NCI-H345 treated with DMSO at 0.1 percent for 48 hours (cell line): ENCODE results near the gene RNF225.
"Not testable (repeated sequence)": the region's sequence is repeated elsewhere in the genome, so short reads cannot be mapped to it uniquely, and the experiment has no call there.

Source experiments
- DNase-seq: peaks from one replicate; lab custom pipeline; 2025; ENCODE audit not compliant: unreplicated experiment; lab: John Stamatoyannopoulos, UW

The RNF225 gene

DNA sequence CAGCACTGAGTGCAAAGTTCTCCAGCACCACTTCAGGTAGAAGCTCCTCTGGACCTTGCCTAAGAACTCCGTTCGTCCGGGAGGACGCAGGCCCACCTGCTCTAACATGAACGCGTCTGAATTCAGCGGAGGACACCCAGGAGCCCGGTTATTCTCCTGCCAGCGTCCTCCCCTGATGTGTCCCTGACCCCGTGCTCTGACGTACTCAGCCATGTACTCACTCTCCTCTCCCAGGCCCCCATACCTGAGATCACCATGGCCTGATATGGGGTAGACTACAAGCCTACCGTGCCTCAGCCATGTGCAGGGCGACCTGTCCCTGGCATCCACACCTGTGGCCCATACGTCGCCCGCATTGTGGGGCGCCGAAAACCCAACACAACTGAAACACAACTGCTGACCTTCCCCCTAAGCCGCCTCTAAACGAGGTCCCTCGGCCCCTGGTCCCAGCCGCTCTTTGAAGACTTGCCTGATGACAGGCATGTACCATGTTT, 12.2 kb downstream of the RNF225 start:
- DNase-seq, result no peak

DNA sequence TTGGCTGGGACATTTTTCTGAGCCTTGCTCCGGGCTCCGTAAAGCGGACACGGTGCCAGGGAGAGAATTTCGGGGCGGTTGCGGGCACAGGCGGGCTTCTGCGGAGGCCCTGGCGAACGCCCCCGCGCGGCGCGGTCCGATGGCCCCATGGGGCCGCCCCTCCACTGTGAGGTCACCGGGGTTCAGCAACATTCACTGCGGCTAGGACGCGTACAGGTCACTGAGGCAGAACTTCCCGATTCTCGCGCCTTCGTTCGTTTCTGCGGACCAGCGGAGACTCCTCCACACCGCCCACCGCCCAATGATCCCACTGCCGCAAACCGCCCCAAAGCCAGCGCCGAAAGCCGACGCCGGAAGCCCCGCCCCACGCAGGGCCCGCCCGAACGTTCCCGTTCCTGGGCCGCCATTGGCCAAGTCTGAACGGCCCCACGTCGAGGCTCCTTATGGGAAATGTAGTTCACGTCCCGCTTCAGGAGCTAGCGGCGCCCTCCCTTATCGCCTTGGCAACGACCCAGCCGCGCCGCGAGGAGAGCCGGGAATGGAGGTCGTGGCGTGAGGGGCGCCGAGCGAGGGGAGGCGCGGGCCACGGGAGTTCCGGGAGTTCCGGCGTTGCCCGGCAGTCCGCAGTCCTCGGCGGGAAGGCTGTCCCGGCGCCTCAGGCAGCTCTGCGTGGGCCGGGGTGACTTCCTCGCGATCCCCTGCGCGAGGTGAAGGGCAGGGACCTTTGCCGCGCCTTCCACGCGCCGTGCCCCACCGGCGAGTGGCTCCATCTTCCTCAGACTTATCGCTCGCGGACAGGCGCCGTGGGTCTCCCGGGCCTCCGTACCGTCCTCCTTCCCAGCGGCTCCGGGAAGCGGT, 12.9 kb downstream of the RNF225 start, which contains the start of gene ZNF584:
ZNF584 (plus strand) TSS at position 498 of the 858 bp plus-strand sequence. CDS start 499 bp downstream, outside the sequence.
- DNase-seq, result peak; percentile 70

DNA sequence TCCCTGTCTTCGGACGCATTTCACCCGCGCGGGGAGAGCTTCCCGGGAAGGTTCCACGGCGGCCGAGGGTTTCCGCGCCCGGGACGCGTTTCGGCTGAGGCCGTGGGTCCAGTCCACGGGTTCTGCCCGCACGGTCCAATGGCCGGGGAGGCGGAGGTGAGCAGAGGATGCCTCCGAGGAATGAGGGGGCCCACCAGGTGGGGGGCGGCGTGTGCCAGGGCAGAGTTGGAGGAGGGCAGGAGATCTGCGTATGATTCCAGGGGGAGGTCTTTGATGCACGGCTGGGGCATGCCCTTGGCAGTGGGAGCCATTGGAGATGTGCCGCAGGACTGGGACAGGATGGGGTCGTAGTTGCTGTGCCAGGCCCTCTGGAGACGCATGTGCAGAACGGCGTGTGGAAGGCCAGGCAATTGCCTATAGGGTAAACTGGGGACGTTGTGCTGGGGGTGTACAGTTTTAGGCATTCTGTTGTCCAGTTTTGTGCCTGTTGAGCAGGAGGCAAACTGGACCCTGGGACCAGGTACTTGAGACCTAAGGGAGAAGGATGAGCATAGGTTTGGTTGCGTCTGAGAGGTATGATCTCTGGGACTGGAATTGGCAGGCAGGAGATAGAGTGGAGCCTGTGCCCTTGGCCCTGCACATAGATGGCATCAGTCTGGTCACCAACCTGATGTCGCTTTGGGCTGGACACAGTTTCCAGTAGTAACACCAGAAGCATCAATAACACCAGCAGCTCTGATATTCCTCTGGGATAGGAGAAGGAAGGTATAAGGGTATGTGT, 13.7 kb downstream of the RNF225 start:
- DNase-seq, result peak; percentile 1

DNA sequence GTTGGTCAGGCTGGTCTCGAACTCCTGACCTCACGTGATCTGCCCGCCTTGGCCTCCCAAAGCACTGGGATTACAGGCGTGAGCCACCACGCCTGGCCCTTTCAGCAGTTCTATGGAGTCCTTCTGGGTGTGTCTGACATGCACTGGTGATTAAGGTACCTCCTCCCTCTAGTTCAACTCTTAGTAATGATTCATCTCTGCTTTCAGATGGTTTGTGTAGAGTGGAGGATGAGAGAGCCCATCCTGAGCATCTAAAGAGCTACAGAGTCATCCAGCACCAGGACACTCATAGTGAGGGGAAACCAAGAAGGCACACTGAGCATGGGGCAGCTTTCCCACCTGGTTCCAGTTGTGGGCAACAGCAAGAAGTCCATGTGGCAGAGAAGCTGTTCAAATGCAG, 21.1 kb downstream of the RNF225 start:
- DNase-seq, result no peak

DNA sequence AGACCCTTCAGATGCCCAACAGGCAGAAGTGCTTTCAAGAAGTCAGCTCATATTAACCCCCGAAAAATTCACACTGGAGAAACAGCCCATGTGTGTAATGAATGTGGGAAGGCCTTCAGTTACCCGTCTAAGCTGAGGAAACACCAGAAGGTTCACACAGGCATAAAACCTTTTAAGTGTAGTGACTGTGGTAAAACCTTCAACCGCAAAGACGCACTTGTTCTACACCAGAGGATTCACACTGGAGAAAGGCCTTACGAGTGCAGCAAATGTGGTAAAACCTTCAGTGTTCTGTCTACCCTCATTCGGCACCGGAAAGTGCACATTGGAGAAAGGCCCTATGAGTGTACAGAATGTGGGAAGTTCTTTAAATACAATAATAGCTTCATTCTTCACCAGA, 21.6 kb downstream of the RNF225 start:
- no peak for DNase-seq

DNA sequence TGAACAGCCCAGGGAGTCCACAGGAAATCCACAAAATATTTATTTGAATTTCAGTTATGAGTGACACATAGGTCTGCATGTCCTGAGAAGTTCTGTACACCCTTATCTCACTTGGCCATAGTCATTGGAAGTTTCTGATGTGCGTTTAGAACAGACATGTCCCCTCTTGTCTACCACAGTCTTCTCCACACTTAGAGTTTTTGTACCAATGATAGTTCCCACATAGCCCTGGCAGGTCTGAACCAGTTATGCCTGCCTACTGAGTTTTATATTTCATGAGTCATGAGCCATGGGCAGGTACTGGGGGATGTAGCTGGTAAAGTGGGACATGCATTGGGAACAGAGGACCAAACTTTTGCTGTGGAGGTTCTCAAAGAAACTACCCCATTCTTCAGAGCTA, 33.2 kb downstream of the RNF225 start:
- DNase-seq, result no peak

DNA sequence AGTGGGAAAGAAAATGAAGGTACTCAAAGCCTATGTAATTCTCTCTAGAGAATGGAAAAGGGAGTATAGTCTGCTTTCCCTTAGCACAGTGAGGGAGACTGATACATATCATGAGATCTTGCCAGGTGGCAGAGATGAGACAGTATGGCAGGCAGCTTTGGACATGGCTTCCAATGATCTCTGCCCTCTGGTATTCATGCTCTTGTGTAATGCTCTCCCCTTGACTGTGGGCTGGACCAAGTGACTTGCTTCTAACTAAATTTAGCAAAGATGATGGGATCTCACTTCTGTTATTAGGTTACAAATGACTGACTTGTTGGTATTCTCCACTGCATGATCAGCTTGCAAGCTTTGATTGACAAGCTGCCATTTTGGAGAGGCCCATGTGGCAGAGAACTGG, 34.3 kb downstream of the RNF225 start:
- no peak for DNase-seq

DNA sequence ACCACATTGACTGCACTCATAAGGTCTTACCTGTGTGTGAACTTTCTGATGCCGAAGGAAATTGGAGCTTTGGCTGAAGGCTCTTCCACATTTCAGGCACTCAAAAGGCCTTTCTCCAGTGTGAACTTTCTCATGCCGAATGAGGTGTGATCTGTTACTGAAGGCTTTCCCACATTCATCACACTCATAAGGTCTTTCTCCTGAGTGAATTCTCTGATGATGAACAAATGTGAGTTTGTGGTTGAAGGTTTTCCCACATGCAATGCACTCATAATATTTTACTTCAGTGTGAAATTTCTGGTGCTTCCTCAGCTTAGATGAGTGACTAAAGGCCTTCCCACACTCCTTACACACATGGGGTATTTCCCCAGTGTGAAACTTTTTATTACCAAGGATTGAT, 38.8 kb downstream of the RNF225 start:
- DNase-seq, result no peak

DNA sequence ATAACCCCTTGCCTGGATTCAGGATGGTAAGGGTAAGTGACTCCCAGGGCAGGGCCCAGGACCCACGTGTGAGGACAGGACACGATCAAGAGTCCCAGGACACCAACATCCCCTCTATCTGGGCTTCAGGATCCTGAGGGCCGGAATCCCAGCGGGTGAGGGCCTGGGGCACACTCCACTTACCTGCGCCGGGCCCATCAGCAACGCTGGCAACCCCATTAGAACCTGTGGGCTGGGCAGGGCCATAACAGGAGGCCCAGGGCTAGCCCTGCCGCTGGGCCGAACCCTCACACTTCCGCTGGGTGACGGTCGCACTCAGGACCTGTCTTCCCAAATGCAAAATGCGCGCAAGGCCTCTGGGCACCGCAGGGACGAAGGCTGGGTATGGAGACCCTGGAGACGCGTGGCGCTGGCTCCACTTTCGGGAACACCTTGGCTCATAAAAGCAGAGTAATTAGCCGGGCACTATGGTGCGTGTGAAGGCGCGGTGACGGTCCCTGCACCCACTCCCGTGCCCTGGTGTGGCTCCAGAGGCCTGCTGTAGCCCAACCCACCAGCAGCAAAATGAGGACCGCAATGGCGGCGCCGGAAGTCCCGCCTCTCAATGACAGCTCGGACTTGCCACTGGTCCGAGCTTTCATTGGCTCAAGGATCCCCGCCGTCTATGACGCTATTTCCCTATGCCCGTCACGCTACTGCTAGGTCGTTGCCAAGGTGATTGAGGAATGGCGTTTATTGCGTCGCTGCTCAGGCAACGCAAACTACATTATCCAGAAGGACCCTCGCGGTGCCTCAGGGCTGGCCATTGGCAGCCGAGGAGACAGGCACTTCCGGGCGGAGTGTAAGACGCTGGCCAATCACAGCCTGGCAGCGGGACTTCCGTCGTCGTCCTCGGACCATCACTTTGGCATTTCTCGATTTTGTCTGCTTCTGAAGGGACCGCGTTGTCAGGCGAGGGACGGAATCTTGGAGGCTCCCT, 44.4 kb downstream of the RNF225 start, which contains the start of gene ZNF132:
ZNF132 (minus strand) TSS at position 578 of the 979 bp plus-strand sequence; CDS start at position 246, 332 bp downstream.
- no peak for DNase-seq

DNA sequence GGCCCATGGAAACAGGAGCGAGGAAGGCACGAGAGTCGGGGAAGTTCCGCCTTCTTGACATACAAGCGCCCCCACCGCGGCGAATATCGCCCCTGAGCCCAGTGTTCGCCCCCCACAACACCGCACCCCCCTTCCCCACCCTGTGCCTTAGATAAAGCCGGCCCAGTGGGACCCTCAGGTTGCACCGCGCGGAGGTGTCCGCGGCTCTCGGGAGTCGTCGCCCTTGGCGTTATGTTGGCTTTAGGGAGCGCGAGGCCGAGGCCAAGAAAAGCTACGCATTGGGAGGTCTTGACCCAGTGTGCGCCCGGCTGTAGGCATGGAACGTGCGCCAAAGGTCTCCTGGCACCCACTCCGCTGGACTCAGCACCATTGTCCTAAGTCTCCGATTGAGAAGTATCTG, 45.1 kb downstream of the RNF225 start:
- no peak for DNase-seq

DNA sequence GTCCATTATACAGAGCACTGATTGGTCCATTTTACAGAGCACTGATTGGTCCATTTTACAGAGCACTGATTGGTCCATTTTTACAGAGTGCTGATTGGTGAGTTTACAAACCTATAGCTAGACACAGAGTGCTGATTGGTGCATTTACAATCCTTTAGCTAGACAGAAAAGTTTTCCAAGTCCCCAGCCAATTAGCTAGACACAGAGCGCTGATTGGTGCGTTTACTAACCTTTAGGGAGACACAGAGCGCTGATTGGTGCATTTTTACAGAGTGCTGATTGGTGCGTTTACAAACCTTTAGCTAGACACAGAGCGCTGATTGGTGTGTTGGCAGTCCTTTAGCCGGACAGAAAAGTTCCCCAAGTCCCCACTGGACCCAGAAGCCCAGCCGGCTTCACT, 47.5 kb downstream of the RNF225 start:
- not testable (repeated sequence) for DNase-seq
